ENCODE data around the gene PLOD1.

DNA sequence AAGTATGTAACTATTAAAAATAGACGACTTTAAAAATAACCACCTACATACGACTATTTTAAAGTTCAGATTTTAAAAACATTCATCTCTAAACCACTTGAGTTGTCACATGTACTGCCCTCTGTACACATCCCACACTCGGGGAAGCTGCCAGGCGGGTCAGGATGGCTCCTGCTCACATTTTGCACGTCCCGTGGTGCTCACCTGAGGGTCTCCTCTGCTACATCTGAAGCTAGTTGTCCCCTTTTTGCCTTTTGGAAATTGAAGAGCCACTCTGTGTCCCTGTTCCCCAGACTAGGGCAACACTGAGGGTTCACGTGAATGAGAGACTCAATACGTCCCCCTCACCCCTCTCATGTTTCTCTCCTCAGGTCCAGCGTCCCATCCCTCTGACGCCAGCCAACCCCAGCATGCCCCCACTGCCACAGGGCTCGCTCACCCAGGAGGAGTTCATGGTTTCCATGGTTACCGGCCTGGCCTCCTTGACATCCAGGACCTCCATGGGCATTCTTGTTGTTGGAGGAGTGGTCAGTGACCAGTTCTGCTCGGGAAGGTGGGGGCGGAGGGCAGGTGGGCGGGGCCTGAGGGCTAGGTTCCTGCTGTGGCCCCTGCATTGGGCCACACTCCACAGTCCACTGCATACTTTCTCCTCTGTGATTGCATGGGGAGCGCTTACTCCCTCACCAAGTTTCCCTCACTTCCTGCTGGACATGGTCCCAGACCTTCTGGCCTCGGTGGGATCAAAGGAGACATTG lies 71.8 kb downstream of the PLOD1 start:
- TF ChIP-seq, protein P1, sequence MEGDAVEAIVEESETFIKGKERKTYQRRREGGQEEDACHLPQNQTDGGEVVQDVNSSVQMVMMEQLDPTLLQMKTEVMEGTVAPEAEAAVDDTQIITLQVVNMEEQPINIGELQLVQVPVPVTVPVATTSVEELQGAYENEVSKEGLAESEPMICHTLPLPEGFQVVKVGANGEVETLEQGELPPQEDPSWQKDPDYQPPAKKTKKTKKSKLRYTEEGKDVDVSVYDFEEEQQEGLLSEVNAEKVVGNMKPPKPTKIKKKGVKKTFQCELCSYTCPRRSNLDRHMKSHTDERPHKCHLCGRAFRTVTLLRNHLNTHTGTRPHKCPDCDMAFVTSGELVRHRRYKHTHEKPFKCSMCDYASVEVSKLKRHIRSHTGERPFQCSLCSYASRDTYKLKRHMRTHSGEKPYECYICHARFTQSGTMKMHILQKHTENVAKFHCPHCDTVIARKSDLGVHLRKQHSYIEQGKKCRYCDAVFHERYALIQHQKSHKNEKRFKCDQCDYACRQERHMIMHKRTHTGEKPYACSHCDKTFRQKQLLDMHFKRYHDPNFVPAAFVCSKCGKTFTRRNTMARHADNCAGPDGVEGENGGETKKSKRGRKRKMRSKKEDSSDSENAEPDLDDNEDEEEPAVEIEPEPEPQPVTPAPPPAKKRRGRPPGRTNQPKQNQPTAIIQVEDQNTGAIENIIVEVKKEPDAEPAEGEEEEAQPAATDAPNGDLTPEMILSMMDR (IDR thresholded peaks at IDR 0.05) = no peak
- TF ChIP-seq ZFX (IDR thresholded peaks at IDR 0.05; ENCODE audit: borderline replicate concordance) = no peak

Data from 22Rv1 (cell line).